ENCODE data around the gene HDAC4.

The HDAC4 gene

DNA sequence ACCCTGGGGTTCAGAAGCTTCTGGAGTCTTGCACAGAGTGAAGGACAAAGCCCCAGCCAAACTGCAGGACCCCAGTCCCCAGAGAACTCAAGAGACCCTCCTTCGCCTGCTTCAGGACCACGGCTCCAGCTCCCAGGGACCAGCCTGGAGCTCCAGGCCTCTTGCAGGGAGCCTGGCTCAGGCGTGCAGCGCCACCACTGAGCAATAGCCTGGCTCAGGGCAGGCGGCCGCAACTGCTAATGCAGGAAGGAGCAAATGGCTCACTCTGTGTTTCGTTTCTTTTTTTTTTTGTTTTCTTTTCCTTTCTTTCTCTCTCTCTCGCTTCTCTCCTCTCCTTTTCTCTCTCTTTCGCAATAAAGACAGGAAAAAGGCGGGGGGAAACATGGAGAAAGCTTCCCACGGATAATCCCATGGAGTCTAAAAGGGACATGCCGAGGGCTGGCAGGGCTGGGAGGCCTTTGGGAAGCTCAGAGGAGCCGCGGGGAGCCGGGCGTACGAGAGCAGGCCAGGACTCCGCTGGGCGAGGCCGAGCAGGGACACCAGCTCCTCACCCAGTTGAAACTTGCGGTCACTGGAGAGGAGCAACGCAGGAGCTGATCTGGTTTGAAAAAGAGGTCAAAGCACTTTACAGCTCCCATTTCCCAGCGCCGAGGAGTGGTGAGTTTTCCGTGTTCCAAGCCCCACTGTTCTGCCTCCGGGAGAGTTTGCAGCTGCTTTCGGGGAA is 308.1 kb downstream of the HDAC4 start:
- Histone ChIP-seq H3K4me3 (ENCODE audit: low read length in 2 of 2) (no peak overlapping the region), H3K4me1 (ENCODE audit: control insufficient read depth in 2 of 2, insufficient read depth in 2 of 2, low read length in 2 of 2) (no peaks in the 10 kb centered on the region), H3K36me3 (ENCODE audit: control insufficient read depth in 2 of 2, insufficient read depth in 2 of 2, low read length in 2 of 2) (peaks cover 9 to 17% of the 10 kb centered on the region in 2 donors), H3K9me3 (ENCODE audit: control insufficient read depth in 2 of 2, low read length in 2 of 2) (no peaks in the 10 kb centered on the region), H3K27ac (ENCODE audit: low read depth in 2 of 2, low read length in 2 of 2) (no peak overlapping the region), H3K9ac (ENCODE audit: low read depth in 1 of 2, low read length in 2 of 2) (no peak overlapping the region), H3K27me3 (ENCODE audit: control insufficient read depth in 2 of 2, insufficient read depth in 2 of 2, low read length in 2 of 2) (no peaks in the 10 kb centered on the region)

DNA sequence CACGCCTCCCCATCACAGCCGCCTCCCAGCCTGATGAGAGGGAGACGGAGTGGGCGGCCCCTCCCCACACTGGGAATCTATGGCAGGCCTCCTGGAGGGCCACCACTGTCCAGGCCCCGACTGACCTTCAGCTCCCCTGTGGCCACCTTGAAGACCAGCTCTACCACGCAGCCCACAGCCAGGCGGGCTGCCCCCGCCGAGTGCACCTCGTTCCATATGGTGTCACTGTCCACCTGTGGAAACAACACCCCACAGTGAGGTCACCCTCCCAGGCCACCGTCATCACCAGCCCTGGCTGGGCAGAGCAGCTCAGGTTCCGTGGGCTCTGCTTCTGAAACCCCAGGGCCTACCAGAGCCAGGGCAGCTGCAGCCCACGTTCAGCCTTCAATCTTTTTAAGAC is 310.9 kb downstream of the HDAC4 start:
- peaks cover 8 to 16% of the 10 kb centered on the region in 2 donors for H3K36me3 ChIP-seq (ENCODE audit: control insufficient read depth in 2 of 2, insufficient read depth in 2 of 2, low read length in 2 of 2)
- H3K9ac ChIP-seq (ENCODE audit: low read depth in 1 of 2, low read length in 2 of 2) = no peak overlapping the region
- no peak overlapping the region for H3K4me3 ChIP-seq (ENCODE audit: low read length in 2 of 2)
- H3K27ac ChIP-seq (ENCODE audit: low read depth in 2 of 2, low read length in 2 of 2) = no peak overlapping the region
- no peaks in the 10 kb centered on the region for H3K9me3 ChIP-seq (ENCODE audit: control insufficient read depth in 2 of 2, low read length in 2 of 2)
- H3K4me1 ChIP-seq (ENCODE audit: control insufficient read depth in 2 of 2, insufficient read depth in 2 of 2, low read length in 2 of 2) = no peaks in the 10 kb centered on the region
- H3K27me3 ChIP-seq (ENCODE audit: control insufficient read depth in 2 of 2, insufficient read depth in 2 of 2, low read length in 2 of 2) = no peaks in the 10 kb centered on the region

DNA sequence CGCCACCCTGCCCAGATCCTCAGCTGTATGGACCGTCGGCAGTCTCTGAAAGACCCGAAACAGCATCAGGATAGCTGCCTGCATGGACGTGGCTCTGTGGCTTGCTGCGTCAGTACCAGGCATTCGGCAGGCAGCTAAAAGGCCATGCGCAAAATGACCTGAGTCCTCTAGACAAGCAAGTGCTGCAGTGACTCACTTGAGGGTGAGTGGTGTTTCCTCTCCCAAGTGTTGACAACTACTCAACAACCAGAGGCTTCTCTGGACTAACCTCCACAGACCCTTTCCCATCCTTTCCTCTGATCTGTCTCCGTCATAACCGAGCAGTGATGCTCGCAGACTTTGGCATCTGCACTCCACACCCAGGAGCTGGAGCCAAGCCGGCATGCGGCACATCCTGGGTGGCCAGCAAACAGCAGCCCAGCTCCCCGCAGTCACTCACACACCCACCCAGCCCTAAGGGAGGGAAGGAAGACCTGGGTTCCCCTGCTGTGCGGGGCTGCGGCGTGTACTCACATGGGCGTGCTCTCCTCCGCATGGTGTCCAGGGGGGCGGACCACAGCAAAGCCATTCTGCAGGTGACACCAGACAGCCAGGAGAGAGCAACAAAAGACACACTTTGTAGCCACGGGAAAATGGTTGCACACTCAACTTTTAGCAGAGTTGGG is 313.6 kb downstream of the HDAC4 start:
- Histone ChIP-seq H3K27ac (ENCODE audit: low read depth in 2 of 2, low read length in 2 of 2) (no peak overlapping the region), H3K36me3 (ENCODE audit: control insufficient read depth in 2 of 2, insufficient read depth in 2 of 2, low read length in 2 of 2) (peaks cover 23 to 30% of the 10 kb centered on the region in 2 donors), H3K9me3 (ENCODE audit: control insufficient read depth in 2 of 2, low read length in 2 of 2) (no peaks in the 10 kb centered on the region), H3K4me3 (ENCODE audit: low read length in 2 of 2) (no peak overlapping the region), H3K4me1 (ENCODE audit: control insufficient read depth in 2 of 2, insufficient read depth in 2 of 2, low read length in 2 of 2) (no peaks in the 10 kb centered on the region), H3K9ac (ENCODE audit: low read depth in 1 of 2, low read length in 2 of 2) (no peak overlapping the region), H3K27me3 (ENCODE audit: control insufficient read depth in 2 of 2, insufficient read depth in 2 of 2, low read length in 2 of 2) (no peaks in the 10 kb centered on the region)

DNA sequence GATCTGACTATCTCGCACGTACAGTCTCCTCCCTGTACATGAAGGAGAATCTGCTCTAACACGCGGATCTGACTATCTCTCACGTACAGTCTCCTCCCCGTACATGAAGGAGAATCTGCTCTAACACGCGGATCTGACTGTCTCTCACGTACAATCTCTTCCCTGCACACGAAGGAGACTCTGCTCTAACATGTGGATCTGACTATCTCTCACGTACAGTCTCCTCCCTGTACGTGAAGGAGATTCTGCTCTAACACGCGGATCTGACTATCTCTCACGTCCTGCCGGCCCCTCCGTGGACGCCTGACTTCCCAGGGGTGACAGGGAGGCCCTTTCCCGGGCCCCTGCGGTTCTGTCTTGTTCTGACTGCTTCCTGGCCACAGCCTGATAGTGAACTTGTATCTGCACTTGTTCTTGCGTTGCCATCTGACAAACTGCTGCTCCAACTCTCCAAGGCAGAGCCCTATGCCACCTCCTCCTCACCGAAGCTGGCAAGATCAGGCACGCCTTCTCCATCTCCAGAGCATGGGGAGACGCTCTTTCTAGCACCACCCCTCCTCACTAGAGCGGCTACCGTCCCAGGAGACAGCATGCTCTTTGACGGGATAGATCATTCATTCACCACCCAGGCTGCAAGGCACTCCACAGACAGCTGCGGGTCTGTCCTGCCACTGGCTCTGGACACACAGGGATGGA is 314.3 kb downstream of the HDAC4 start:
- Histone ChIP-seq H3K9me3 (ENCODE audit: control insufficient read depth in 2 of 2, low read length in 2 of 2) (no peaks in the 10 kb centered on the region), H3K4me1 (ENCODE audit: control insufficient read depth in 2 of 2, insufficient read depth in 2 of 2, low read length in 2 of 2) (no peaks in the 10 kb centered on the region), H3K27ac (ENCODE audit: low read depth in 2 of 2, low read length in 2 of 2) (no peak overlapping the region), H3K36me3 (ENCODE audit: control insufficient read depth in 2 of 2, insufficient read depth in 2 of 2, low read length in 2 of 2) (peaks cover 23 to 32% of the 10 kb centered on the region in 2 donors), H3K27me3 (ENCODE audit: control insufficient read depth in 2 of 2, insufficient read depth in 2 of 2, low read length in 2 of 2) (no peaks in the 10 kb centered on the region), H3K4me3 (ENCODE audit: low read length in 2 of 2) (no peak overlapping the region), H3K9ac (ENCODE audit: low read depth in 1 of 2, low read length in 2 of 2) (no peak overlapping the region)

DNA sequence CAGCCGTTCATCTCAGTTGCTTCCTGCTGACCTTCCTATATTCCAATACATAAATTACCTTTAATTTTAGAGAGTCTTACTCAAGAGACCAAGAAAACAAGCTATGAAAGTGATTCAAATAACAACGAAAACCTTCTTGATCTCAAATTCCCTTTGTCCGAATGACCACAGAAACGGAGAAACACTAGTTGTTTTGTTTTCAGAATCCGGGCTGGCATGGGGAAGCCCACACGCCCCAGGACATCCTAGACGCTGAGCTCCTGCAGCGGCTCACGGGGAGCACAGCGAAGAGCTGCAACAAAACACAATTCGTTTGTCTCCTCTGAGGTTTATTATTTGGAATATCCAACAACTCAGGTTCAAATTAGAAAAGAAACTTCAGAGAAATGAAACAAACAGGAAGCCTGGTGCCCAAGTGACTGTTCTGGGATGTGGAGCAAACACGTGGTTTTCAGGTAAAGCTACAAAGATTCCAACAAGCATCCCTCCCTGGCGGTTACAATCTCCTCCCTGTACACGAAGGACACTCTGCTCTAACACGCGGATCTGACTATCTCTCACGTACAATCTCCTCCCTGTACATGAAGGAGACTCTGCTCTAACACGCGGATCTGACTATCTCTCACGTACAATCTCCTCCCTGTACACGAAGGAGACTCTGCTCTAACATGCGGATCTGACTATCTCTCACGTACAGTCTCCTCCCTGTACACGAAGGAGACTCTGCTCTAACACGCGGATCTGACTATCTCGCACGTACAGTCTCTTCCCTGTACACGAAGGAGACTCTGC is 315.4 kb downstream of the HDAC4 start:
- H3K9ac ChIP-seq (ENCODE audit: low read depth in 1 of 2, low read length in 2 of 2) = no peak overlapping the region

DNA sequence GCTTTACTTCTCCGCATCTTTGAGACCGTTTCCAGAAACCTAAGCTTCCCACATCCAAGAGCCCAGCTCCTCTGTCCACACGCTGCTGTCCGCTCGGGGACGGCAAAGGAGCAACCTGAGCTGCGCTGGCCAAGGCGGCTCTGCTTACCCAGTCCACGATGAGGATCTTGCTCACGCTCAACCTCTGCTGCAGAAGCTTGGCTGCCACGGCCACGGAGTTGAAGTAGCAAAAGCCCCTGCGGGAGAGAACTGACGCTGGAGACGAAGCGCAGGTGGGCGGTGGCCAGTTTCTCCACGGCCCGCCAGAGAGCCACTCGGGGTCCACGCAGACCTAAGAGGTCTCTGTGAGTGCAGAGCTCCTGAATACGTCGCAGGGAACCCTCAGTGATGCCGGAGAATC is 316.8 kb downstream of the HDAC4 start:
- Histone ChIP-seq H3K4me3 (ENCODE audit: low read length in 2 of 2) (no peak overlapping the region), H3K36me3 (ENCODE audit: control insufficient read depth in 2 of 2, insufficient read depth in 2 of 2, low read length in 2 of 2) (peaks cover 22 to 50% of the 10 kb centered on the region in 2 donors), H3K27ac (ENCODE audit: low read depth in 2 of 2, low read length in 2 of 2) (no peak overlapping the region), H3K9me3 (ENCODE audit: control insufficient read depth in 2 of 2, low read length in 2 of 2) (no peaks in the 10 kb centered on the region), H3K9ac (ENCODE audit: low read depth in 1 of 2, low read length in 2 of 2) (no peak overlapping the region), H3K4me1 (ENCODE audit: control insufficient read depth in 2 of 2, insufficient read depth in 2 of 2, low read length in 2 of 2) (no peaks in the 10 kb centered on the region), H3K27me3 (ENCODE audit: control insufficient read depth in 2 of 2, insufficient read depth in 2 of 2, low read length in 2 of 2) (no peaks in the 10 kb centered on the region)

More for the DNA sequence above, 315.4 kb downstream of the HDAC4 start:
- H3K36me3 ChIP-seq (ENCODE audit: control insufficient read depth in 2 of 2, insufficient read depth in 2 of 2, low read length in 2 of 2) = peaks cover 23 to 38% of the 10 kb centered on the region in 2 donors
- no peaks in the 10 kb centered on the region for H3K4me1 ChIP-seq (ENCODE audit: control insufficient read depth in 2 of 2, insufficient read depth in 2 of 2, low read length in 2 of 2)
- no peaks in the 10 kb centered on the region for H3K27me3 ChIP-seq (ENCODE audit: control insufficient read depth in 2 of 2, insufficient read depth in 2 of 2, low read length in 2 of 2)
- H3K27ac ChIP-seq (ENCODE audit: low read depth in 2 of 2, low read length in 2 of 2) = no peak overlapping the region
- no peak overlapping the region for H3K4me3 ChIP-seq (ENCODE audit: low read length in 2 of 2)
- no peaks in the 10 kb centered on the region for H3K9me3 ChIP-seq (ENCODE audit: control insufficient read depth in 2 of 2, low read length in 2 of 2)

DNA sequence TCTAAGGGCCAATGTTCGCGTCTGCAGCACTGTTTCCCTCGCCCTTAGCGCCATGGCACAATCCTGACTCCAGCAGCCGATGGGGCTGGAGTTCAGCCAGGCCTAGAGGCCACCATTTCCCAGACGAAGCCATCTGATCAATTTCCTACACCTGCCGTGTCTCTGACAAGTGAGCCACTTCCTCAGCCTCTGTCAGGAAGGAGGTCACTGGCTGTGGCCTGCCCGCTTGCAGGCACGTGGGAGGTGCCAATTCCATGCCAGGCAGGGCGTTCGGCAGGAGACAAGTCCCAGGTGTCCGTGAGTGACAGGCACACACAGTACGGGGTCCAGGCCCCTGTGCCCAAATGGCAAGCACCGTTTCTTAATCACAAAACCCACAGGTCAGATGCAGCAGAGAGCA is 318.4 kb downstream of the HDAC4 start:
- Histone ChIP-seq H3K36me3 (ENCODE audit: control insufficient read depth in 2 of 2, insufficient read depth in 2 of 2, low read length in 2 of 2) (peaks cover 20 to 48% of the 10 kb centered on the region in 2 donors), H3K27ac (ENCODE audit: low read depth in 2 of 2, low read length in 2 of 2) (no peak overlapping the region), H3K4me1 (ENCODE audit: control insufficient read depth in 2 of 2, insufficient read depth in 2 of 2, low read length in 2 of 2) (no peaks in the 10 kb centered on the region), H3K9ac (ENCODE audit: low read depth in 1 of 2, low read length in 2 of 2) (no peak overlapping the region), H3K4me3 (ENCODE audit: low read length in 2 of 2) (no peak overlapping the region), H3K9me3 (ENCODE audit: control insufficient read depth in 2 of 2, low read length in 2 of 2) (no peaks in the 10 kb centered on the region), H3K27me3 (ENCODE audit: control insufficient read depth in 2 of 2, insufficient read depth in 2 of 2, low read length in 2 of 2) (no peaks in the 10 kb centered on the region)

DNA sequence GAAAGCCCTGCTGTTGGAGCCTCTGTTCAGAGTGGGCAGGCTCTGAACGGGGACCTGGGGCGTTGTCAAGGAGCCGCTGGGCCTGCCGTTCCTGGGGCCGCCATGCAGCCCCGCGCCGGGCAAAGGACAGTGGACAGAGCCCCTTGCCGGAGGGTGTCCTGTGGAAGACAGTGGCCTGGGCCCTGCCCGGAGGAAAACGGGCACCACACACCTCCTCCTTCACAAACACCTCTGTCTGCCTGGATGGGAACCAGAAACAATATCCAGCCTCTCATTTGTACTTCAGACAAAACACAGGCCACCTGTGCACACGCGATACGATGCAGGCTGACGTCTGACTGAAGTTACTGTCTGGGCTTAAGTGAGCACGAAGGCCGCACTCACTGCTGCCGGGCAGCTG is 319.2 kb downstream of the HDAC4 start:
- no peaks in the 10 kb centered on the region for H3K27me3 ChIP-seq (ENCODE audit: control insufficient read depth in 2 of 2, insufficient read depth in 2 of 2, low read length in 2 of 2)
- H3K4me3 ChIP-seq (ENCODE audit: low read length in 2 of 2) = no peak overlapping the region
- H3K27ac ChIP-seq (ENCODE audit: low read depth in 2 of 2, low read length in 2 of 2) = no peak overlapping the region
- H3K9ac ChIP-seq (ENCODE audit: low read depth in 1 of 2, low read length in 2 of 2) = no peak overlapping the region
- H3K9me3 ChIP-seq (ENCODE audit: control insufficient read depth in 2 of 2, low read length in 2 of 2) = no peaks in the 10 kb centered on the region
- H3K36me3 ChIP-seq (ENCODE audit: control insufficient read depth in 2 of 2, insufficient read depth in 2 of 2, low read length in 2 of 2) = peaks cover 20 to 53% of the 10 kb centered on the region in 2 donors
- peaks cover under 1 to 3% of the 10 kb centered on the region in 2 donors for H3K4me1 ChIP-seq (ENCODE audit: control insufficient read depth in 2 of 2, insufficient read depth in 2 of 2, low read length in 2 of 2)

DNA sequence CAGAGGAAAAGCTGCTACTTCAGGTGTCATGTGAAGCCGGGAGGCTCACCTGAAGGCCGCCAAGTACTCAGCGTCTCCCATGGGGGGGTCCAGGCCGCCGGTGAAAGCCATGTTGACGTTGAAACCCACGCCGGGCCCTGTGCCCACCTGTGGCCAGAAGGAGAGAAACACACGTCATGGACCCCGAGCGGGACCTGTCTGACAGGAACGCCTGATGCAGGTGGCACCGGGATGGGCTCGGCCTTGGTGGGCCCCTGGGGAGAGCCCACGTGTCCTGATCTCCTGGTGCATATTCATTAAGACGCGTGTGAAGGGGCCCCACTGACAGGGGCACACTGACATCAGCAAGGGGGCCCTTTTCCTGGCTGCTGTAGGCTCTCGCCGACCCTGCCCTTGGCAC is 319.8 kb downstream of the HDAC4 start:
- Histone ChIP-seq H3K27ac (ENCODE audit: low read depth in 2 of 2, low read length in 2 of 2) (no peak overlapping the region), H3K9me3 (ENCODE audit: control insufficient read depth in 2 of 2, low read length in 2 of 2) (no peaks in the 10 kb centered on the region), H3K36me3 (ENCODE audit: control insufficient read depth in 2 of 2, insufficient read depth in 2 of 2, low read length in 2 of 2) (peaks cover 18 to 53% of the 10 kb centered on the region in 2 donors), H3K27me3 (ENCODE audit: control insufficient read depth in 2 of 2, insufficient read depth in 2 of 2, low read length in 2 of 2) (no peaks in the 10 kb centered on the region), H3K4me3 (ENCODE audit: low read length in 2 of 2) (no peak overlapping the region), H3K9ac (ENCODE audit: low read depth in 1 of 2, low read length in 2 of 2) (no peak overlapping the region), H3K4me1 (ENCODE audit: control insufficient read depth in 2 of 2, insufficient read depth in 2 of 2, low read length in 2 of 2) (peaks cover 5 to 6% of the 10 kb centered on the region in 2 donors)
